GM21528 (cell line): ENCODE data around the gene CDCA4.

Experiments used
- ATAC-seq: cut with Tn5 transposase; IDR thresholded peaks from one replicate; pipeline ENCODE4 v1.9.1; 2021; ENCODE audit warnings: mild to moderate bottlenecking, moderate library complexity; ENCODE audit not compliant: unreplicated experiment, low FRiP score

Gene CDCA4

DNA sequence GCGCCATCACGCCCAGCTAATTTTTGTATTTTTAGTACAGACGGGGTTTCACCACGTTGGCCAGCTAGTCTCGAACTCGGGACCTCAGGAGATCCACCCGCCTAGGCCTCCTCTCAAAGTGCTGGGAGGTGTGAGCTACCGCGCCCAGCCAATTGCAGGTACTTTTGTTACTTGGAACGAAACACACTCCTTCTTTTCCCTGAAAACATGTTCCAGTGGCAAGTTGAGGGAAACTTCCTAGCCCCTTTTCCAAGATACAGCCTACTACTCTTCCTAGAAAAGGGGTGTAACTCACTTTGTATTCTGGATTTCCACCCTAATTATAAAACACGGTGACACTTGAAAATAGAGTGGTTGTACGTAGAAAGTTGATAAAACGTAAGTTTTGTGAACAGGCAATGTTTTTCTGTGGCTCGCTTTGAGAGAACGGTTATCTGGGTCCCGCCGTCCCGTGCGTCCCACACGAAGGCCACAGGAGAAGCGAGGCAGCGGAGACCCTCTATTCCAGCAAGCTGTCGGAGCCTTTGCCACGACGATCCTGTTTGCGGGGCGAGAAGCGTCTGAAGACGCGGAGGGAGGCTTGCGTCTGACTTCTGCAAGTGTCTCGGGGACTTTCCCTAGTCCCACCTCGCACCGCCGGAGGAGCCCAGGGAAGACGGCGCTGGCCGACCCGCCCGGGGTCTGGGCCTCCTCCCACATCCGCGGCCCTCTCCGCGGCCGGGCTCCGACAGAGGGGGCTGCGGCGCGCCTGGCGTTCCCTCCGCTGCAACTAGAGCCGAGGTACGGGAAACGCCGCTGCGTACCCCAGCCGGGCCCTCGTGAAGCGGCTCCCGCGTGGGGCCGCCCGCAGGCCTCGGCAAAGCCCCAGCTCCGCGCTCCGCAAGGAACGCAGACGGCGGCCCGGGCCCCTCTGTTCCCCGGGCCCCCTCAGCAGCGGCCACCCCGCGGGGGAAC, 745 bp downstream of the CDCA4 start:
- peak; percentile 35 for ATAC-seq

DNA sequence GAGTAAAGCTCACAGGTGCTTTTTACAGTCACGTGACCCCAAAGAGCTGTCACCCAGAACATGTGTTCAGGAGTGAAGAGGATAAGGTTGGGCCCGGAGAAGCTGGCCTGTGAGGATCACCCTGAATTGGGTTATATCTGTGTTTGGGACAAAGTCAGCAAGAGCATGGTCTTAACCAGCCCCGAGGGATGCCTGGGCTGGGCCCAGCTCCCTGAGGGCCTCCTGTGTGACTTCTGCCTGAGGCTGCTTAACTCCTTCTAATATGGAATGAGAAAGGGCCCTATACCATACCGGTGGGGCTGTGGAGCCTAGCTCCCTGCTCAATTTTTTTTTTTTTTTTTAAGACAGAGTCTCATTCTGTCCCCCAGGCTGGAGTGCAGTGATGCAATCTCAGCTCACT, 2.5 kb downstream of the CDCA4 start:
- ATAC-seq: no peak

DNA sequence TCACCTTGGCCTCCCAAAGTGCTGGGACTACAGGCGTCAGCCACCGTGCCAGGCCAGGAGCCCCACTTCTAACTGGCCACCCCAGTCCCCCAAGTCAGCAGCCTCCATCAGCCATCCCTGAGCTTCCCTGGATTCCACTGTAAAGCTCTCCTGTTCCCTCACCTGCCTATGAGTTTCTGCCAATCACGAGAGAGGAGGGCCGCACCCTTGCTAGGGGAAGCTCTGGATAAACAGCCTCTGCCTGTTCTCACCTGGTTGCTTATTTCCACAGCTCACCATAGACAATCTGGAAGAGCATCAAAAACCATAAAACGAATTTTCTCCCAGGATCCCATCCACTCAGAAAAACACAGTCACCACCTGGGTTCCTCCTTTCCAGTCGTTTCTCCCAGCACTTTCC, 5.0 kb downstream of the CDCA4 start:
- no peak for ATAC-seq

DNA sequence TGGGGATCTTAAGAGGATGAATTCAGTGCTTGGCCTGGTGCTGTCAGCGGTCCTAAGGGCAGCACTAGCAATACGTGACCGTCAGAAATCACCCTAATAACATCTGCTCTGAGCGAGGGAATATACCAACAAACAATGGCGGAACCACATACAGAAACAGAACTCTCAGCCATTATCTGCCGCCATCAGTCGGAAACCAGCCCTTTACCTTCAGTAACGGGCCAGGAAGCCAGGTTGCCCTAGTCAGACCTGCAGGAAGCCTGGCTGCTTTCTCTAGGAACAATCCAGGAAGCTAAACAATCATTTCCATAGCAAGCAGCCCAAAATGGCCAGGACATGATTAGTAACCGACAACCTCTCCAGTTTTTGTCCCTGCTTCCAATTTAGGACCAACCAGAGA, 5.6 kb downstream of the CDCA4 start:
- ATAC-seq: no peak

DNA sequence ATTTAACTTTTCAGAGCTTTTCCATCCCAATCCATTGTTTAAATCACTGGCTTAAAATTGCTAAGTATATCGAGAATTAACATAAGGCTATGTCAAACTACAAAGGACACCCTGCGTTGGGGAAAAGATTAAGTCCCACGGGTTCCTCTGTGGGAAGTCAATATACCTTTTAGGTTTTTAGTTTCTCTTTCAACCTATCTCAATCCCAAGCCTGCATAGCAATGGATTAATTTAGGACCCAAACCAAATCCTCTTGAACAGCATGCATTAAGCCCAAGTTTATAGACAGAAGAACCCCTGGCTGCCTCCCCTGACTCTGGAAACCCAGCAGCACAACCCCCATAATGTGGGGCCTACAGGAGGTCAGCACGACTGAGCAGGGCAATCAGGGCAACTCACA, 6.3 kb downstream of the CDCA4 start:
- no peak for ATAC-seq

DNA sequence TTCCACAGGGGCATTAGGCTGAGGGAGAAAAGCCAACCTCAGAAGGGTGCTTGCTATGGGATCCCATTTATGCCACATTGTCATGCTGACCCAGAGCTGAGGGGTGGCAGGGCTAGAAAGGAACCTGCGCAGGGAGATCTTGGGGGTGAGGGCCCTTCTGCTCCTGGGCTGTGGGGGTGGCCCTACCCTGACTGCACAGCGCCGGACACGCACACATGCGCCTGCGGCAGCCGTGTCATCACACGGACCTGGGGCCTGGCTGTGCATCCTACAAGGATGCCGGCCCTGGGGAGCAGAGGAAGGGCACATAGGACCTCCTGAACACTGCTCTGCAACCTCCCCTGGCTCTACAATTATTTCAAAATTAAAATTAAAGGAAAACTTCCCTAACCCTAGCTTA, 6.9 kb downstream of the CDCA4 start:
- no peak for ATAC-seq

DNA sequence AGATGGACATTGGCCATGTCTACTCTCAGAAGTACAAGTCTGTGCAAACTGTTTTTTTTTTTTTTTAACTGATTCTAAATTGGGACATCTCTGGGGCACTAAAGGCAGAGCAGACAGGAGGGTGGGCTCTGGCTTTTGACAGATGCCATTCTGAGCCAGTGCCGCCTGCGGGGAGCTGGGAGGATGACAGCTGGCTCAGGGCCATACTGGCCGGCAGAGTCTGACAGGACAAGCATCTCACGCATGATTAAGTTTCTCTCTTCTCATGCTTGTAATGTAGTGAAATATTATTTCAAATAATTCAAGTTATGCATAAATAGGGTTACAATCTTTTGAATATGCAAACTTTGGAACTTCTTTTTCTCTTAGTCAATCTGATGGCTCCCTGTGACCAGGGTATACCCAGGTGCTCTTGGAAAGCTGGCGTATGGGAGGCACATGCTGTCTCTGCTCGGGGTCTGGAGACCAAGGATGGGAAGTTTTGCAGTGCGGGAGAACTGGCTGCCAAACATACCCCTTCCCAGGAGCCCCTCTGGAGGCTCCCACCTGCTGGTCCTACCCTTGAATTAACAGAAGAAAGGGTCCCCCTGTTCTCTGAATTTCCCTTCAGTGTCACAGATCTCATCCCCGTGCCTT, 7.6 kb downstream of the CDCA4 start:
- no peak for ATAC-seq

DNA sequence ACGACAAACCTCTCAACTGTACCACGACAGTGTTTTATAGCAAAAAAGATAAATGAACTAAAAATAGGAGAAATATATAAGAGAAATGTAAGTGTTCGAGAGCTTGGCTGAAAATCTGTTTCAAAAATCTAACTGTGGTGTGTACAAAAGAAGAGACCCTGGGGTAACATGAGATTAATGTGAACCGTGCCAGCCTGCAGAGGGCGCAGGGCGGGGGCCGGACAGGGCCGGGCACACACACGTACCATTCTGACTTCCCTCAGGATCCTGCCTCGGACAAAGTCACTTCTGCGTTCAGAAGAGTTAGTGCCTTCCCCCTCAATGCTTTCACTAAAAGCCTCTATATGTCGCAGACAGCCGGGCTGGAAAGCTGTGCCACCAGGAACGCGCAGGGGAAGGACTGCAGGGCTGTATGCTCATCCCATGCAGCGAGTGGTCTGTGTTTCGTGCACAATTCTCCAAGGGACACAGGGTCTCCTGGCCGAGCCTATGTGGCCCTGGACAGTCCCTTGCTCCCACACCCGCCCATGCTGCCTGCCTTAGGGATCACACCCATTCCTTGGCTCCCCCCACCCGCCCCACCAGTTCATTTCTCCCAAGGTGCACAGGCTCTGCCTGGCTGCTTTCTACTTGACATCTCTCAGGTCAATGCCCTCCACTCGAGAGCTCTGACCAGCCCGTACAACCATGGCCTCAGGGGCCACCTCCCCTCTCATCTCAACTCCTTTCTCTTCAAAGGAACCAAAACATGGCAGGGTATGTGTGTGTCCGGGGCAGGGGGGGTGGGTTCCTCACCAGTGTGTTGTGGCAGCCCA, 8.5 kb downstream of the CDCA4 start:
- ATAC-seq: no peak

DNA sequence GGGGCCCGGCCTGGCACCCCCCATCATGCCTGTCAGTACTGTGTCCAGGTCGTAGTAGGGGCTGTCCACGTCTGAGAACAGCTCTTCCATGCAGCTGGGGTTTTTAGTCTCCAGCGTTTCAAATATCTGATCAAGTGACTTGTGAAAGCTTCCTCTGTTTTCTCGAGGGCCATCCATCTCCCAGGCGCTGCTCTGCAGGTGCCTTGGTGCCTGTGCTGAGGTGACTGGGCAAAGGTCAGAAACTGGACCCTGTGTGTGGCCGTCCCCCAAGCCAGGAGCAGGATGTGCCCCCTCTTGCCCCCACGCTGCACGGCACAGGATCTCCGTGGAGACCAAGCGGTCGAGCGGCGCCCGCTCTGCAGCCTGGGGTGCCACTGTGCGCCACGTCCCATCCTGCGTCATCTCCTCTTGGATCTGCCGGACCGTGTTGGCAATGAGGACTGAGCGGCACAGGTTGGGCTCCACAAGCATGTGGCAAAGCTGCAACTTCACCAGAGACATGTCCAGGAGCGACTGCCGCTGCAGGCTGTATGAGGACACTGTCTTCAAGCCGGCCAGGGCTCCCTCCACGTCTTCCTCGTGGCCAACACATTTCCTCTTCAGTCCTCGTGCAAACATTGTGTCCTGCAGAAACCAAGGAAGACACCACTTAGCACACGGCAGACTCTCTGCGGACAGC, 9.4 kb downstream of the CDCA4 start:
- no peak for ATAC-seq

DNA sequence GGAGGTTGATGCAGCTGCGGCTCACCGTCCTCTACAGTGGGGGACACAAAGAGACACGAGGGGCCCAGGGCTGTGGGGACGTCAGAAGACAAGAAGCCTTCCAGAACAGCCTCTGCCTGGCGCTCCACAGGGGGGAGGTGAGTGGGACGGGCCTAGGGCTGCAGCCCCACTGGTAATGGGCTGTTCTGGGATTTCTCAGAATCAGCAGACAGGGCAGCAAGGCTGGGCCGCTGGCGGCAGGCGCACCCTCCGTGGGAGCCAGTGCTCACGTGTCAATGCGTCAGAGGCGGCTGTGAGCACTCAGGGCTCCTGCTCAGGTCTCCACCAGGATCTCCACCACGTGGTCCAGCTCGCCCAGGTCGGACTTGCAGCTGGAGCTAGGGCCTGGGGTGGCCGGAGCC, 10.0 kb downstream of the CDCA4 start:
- no peak for ATAC-seq

DNA sequence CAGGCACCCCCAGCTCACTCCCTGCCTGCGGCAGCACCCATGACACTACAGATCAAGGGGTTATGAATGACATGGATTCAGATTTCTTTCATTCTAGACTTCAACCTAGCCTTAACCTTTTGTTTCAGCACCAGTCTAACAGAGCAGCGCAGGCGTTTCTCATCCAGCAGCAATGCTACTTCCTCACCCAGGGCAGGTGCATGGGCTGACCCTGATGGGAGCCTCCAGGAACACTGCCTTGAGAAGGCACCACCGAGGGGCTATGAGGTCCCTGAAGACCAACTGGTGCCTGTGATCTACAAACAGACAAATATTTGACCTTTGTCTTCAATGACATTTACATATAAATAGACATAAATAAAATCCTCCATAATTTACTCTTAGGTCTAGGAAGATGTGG, 10.8 kb downstream of the CDCA4 start:
- ATAC-seq: no peak

DNA sequence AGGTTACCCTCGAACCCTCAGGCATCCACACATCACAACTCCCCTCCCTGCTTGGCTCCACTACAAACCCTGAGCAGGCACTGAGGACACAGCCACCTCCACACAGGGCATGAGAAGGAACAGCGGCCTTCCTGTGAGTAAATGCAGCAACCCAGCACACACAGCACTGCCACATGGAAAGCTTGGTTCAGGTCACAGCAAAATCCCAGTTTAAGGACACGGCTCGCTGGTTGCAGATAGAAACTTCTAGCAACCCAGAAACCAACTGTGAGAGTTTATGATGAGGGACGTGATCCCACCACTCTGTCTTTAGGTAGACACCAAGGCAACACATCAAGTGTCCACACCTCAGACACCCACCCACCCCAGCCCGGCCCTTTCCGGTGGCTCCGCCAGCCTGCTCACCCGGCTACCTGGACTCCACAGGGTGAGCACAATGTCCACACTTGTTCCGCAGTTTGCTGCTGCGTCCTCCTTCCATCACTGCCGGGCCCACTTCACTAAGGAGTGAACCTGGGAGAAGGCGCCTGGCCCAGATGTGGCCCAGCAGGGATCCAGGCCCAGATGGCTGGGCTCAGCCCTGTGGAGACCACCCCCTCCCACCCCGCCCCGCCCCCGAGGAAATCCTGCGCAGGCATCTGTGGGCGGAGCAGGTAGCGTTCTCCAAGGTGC, 13.2 kb downstream of the CDCA4 start:
- no peak for ATAC-seq

DNA sequence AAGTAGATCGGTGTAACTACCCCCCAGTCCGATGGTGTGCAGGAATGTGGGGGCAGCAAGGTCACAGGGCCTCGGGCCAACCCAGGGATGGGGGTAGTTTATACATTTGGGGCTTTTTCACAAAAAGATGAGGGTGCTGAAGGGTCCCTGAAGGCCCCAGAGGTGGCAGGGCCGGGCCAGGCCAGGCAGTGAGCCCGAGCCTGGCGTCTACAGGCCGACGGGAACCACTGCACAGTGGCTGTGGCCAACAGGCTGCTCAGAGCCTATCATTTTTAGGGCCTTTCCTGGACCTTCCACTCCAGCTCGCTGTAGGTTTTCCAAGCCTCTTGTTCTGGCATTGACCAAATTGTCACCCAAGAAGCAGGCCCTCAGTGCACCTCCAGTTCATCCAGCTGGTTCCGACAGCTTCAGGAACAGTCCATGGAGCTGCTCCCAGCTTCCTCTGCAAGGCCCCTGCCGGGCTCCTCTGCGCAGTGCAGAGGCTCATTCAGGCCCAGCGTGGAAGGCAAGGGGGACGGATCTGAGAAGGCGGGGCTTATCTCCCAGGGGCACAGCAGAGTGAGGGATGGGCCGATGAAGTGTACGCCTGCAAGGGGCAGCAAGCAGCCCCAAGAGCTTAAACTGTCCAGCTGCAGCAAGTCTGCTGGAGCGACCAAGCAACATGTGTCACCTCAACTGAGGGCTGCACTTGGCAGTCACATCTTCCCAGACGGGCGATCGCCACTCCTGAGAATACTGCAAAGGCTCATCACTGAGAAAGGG, 13.9 kb downstream of the CDCA4 start:
- no peak for ATAC-seq

DNA sequence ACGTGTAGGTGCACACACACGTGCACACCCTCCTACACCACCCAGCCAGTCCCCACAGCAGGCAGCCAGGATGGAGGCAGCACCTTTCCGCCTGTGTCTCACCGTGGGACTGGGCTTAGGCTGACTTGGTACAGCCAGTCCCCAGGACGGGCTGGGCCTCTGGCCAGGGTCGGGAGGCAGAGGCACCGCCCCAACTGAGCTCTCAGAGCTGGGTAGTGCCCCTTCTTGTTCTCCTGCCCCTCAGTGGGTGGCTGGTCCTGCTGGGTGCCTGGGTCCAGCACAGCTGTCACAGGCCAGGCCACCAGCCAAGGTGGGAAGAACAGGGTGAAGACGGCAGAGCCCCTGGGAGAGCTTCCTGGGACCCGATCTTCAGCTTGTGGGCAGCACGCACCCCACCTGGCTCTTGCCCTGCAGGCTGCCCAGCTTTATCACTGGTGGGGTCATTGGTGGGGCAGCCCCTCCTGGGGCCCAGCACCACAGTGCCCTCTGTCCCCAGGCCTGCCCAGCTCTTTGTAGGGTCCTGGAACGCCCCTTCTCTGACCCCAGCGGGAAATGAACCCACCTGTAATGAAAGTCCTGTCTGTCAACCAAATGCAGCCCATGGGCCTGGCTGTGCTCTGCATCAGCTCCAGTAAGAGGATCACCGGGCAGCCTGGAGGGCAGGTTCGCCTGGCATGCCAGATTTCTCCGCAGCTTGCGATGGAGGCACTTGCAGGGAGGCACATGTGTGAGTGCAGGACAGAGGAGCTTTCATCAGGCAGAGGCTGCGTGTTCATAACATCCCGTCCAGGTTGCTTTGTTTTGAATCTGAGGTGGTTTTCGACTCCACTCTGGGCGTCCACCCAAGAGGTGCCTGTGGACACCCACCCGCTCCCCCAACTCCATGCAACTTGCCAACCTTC, 14.7 kb downstream of the CDCA4 start:
- no peak for ATAC-seq

DNA sequence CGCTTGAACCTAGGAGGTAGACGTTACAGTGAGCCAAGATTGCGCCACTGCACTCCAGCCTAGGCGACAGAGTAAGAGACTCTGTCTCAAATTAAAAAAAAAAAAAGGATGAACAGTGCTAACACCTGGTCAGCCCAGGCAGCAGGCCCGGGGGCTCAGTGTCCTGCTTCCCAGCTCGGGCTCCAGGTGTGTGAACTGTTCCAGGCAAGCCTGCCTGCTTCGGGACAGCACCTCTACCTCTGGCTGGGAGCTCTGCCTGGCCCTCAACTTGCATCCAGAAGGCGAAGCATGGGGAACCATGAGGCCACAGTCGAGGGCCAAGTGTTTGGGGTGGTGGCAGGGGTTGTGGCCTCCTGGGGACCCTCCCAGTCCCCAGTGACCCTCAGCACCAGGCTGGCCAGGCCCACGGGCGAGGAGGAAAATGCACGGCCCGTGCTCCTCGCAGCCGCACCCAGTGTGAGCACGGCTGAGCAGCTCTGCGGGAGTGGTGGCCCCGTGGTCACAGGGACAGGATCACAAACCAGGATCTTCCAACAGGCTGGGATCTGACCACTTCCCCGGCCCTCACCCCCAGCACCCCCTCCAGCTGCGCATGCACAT, 15.5 kb downstream of the CDCA4 start:
- no peak for ATAC-seq

DNA sequence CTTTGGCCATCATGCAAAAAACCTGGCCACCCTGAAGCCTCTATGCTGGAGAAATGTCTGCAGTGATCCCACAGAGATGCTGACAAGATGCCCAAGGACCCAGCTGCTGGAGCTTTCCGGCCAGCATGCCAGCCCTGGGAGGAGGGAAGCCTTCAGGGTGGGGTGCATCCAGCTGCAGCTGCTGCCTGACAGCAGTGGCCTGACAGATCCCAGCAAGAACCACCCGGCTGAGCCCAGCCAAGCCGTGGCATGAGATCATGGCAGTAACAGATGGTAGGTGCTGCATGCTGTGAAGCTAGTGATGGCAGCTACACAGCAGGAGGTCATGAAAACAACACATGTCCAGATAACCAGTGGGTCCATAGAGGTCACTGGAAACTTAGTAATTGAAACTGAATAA, 21.5 kb downstream of the CDCA4 start:
- ATAC-seq: no peak

DNA sequence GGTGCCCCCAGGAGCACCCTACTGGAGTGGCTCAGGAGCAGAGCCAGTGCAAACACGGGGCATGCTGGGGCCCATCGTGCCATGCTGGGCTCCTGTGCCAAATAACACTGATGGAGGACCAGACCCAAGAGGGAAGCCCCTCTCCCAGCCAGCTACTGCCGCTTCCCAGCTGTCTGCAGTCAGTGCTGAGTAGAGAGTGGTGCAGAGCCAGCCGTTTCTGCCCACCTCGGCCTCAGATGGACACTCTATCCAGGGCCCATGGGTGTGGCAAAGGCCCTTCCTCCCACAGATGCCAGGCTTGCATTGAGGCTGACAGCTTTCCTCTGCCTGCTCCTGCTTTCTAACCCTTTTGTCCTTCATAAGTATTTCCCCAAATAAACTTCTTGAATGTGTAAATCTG, 22.1 kb downstream of the CDCA4 start:
- ATAC-seq: no peak

DNA sequence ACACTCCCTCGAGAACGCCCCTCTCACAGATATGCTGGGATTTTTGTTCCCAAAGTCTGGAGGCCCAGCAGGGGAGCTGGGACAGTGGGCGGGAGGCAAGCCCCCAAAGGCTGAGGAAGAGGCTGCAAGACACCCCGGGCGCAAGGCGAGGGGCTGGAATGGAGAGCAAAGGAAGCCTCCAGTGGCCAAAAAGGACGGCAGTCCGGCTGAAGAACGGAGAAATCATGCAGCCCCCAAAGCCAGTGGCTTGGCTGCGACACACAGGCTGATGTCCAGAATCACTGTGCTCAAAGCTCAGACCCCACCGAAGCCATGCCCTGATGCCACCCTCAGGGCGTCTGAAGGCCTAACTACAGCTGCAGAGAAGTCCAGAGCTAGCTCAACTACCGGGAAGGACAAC, 24.4 kb downstream of the CDCA4 start:
- ATAC-seq: no peak
